HepG2 (cell line): ENCODE data around the gene NACC2. TPM values are rescaled to one million over a fixed set of nuclear protein-coding genes. Genes with fewer than 3 reads are reported as not detected.
A peak's percentile ranks its signal among the peaks of the same experiment; 100 is the strongest.

Experiments used
- ARNT ChIP-seq: fragments of 450-650 bp; IDR thresholded peaks from 2 replicates; pipeline ENCODE4 v1.6.1; 2017
- GZF1 ChIP-seq: sonication (generic); formaldehyde crosslinking; IDR thresholded peaks from 2 replicates; pipeline ENCODE4 v1.5.1; 2020; ENCODE audit warnings: mild to moderate bottlenecking, missing genetic modification reagents
- SIN3A ChIP-seq: IDR thresholded peaks from 2 replicates; pipeline ENCODE4 v1.6.1; 2011; ENCODE audit warnings: low read depth, mild to moderate bottlenecking, control low read depth, low read length, borderline replicate concordance
- SRY ChIP-seq: sonication (generic); formaldehyde crosslinking; IDR thresholded peaks from 2 replicates; pipeline ENCODE4 v1.8.0; 2022; ENCODE audit warnings: mild to moderate bottlenecking, missing genetic modification reagents
- ZNF17 ChIP-seq: sonication (generic); formaldehyde crosslinking; IDR thresholded peaks from 2 replicates; pipeline ENCODE4 v1.5.0; 2020; ENCODE audit warnings: mild to moderate bottlenecking, missing genetic modification reagents
- ZNF256 ChIP-seq: sonication (generic); formaldehyde crosslinking; conservative IDR thresholded peaks from 2 replicates; pipeline ENCODE4 v1.4.0; 2020; ENCODE audit warnings: missing genetic modification reagents
- ZNF34 ChIP-seq: sonication (generic); formaldehyde crosslinking; IDR thresholded peaks from 2 replicates; pipeline ENCODE4 v1.4.0; 2020; ENCODE audit warnings: mild to moderate bottlenecking, missing genetic modification reagents, borderline replicate concordance
- ZNF816 ChIP-seq: sonication (generic); formaldehyde crosslinking; IDR thresholded peaks from 2 replicates; pipeline ENCODE4 v1.8.0; 2022; ENCODE audit warnings: missing genetic modification reagents, mild to moderate bottlenecking, borderline replicate concordance
- polyA plus RNA-seq, 8 experiments: library from polyadenylated mRNA; depleted of rRNA in 3 of 8; stranded (reverse) in 7 of 8; unstranded in 1 of 8; fragments of >200 nt; fragmentation: Illumina TruSeq in 4 of 8; extraction: Trizol in 4 of 8; gene quantifications; 2 replicates each; pipeline versions ENCODE4 v1.2.1 to v1.2.3, GENCODE V29; 2011 to 2016; ENCODE audit warnings: low read depth in 4 of 8, missing spikeins in 1 of 8, mixed read lengths in 1 of 8; ENCODE audit not compliant: insufficient read depth in 1 of 8
- total RNA-seq, 5 experiments: library from RNA; depleted of rRNA; stranded (reverse); fragments of >200 nt; fragmentation: Illumina TruSeq; extraction: Trizol; gene quantifications; 2 replicates each; pipeline ENCODE4 v1.2.3, GENCODE V29; 2016; ENCODE audit warnings: low read depth in 1 of 5
- TF ChIP-seq, protein P1 (sequence below): sonication (generic); formaldehyde crosslinking; IDR thresholded peaks from 2 replicates; pipeline ENCODE4 v1.4.0; 2020; ENCODE audit warnings: missing genetic modification reagents
- TF ChIP-seq, protein P2 (sequence below): sonication (generic); formaldehyde crosslinking; IDR thresholded peaks from 2 replicates; pipeline ENCODE4 v1.5.0; 2020; ENCODE audit warnings: mild to moderate bottlenecking, missing genetic modification reagents, borderline replicate concordance
- TF ChIP-seq, protein P3 (sequence below): sonication (generic); formaldehyde crosslinking; IDR thresholded peaks from 2 replicates; pipeline ENCODE4 v1.8.0; 2022; ENCODE audit warnings: mild to moderate bottlenecking, missing genetic modification reagents
- TF ChIP-seq, protein P4 (sequence below), 2 experiments: sonication (generic) in 1 of 2; formaldehyde crosslinking in 1 of 2; IDR thresholded peaks; 2 replicates each; pipeline versions ENCODE4 v1.4.0 to v1.6.1; 2018 to 2020; ENCODE audit warnings: missing genetic modification reagents in 2 of 2, borderline replicate concordance in 1 of 2, low read depth in 1 of 2, mild to moderate bottlenecking in 1 of 2, missing biosample characterization in 1 of 2
- TF ChIP-seq, protein P5 (sequence below): sonication (generic); formaldehyde crosslinking; IDR thresholded peaks from 2 replicates; pipeline ENCODE4 v1.5.1; 2020; ENCODE audit warnings: missing genetic modification reagents, mild to moderate bottlenecking, borderline replicate concordance

The NACC2 gene
- total and polyA plus RNA-seq, 2 of the 13 experiments (the other 11 are each of a cell fraction or from before 2014, with no cell fraction given) = 5.9 to 12.3 TPM

DNA sequence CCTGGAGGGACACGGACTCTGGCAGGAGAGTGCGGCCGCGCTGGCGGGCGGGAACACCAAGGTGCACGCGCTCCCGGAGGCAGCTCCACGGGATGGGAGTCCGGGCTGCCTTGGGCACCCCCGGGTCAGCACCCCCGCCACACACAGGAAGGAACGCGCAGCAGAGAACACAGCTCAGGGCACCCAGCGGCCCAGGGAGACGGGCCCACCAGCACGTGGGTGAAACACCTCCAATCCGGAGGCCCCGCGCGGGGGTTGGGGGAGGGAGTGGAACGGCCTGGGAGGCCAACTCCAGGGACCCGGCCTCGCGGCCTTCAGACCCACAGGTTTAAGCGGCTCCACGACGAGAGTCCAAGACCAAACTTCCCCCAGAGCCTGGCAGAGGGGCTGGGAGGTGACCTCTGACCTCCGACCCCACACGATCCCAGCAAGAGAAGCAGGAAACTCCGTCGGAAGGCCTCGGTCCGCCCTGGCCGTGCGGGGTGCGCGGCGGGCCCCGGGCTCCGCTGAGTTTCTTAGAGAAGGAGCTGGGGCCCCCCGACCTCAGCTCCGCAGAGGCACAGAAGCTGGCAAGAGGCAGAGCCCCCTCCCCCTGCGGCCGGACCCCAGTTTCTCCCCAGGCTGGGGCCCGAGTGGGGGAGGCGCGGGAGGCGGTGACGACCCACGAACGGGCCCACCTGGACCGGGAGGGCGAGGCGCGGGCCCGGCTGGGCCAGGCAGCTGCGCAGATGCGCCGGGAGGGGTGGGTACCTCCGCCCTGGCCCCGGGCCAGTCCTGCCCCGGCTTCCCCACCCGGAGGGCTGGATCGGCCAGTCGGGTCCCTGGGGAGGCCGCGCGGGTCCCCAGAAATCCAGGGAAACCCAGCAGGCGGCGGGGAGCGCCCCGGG lies 851 bp downstream of the NACC2 start (continued):
- TF ChIP-seq, protein P1, sequence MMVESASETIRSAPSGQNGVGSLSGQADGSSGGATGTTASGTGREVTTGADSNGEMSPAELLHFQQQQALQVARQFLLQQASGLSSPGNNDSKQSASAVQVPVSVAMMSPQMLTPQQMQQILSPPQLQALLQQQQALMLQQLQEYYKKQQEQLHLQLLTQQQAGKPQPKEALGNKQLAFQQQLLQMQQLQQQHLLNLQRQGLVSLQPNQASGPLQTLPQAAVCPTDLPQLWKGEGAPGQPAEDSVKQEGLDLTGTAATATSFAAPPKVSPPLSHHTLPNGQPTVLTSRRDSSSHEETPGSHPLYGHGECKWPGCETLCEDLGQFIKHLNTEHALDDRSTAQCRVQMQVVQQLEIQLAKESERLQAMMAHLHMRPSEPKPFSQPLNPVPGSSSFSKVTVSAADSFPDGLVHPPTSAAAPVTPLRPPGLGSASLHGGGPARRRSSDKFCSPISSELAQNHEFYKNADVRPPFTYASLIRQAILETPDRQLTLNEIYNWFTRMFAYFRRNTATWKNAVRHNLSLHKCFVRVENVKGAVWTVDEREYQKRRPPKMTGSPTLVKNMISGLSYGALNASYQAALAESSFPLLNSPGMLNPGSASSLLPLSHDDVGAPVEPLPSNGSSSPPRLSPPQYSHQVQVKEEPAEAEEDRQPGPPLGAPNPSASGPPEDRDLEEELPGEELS = no peak; the same call in 1 of the 2 replicates
- TF ChIP-seq ZNF816 (CRISPR knock-in tag) (0 out of 2 replicates have a peak, but pooled peaks have one; percentile 41), SRY (CRISPR knock-in tag) (peak; percentile 43; the same call in 1 of the 2 replicates), ZNF17 (CRISPR knock-in tag) (no peak), SIN3A (peak; percentile 58; the same call in 1 of the 2 replicates), ZNF34 (CRISPR knock-in tag) (no peak), GZF1 (CRISPR knock-in tag) (no peak), ARNT (no peak), ZNF256 (CRISPR knock-in tag) (0 out of 2 replicates have a peak, but pooled peaks have one; percentile 40)
- TF ChIP-seq, protein P2, sequence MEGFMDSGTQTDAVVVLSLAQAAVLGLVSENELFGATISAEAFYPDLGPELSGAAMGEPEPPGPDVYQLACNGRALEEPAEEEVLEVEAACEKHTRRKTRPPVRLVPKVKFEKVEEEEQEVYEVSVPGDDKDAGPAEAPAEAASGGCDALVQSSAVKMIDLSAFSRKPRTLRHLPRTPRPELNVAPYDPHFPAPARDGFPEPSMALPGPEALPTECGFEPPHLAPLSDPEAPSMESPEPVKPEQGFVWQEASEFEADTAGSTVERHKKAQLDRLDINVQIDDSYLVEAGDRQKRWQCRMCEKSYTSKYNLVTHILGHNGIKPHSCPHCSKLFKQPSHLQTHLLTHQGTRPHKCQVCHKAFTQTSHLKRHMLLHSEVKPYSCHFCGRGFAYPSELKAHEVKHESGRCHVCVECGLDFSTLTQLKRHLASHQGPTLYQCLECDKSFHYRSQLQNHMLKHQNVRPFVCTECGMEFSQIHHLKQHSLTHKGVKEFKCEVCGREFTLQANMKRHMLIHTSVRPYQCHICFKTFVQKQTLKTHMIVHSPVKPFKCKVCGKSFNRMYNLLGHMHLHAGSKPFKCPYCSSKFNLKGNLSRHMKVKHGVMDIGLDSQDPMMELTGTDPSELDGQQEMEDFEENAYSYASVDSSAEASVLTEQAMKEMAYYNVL (CRISPR knock-in tag) = no peak
- TF ChIP-seq, protein P3, sequence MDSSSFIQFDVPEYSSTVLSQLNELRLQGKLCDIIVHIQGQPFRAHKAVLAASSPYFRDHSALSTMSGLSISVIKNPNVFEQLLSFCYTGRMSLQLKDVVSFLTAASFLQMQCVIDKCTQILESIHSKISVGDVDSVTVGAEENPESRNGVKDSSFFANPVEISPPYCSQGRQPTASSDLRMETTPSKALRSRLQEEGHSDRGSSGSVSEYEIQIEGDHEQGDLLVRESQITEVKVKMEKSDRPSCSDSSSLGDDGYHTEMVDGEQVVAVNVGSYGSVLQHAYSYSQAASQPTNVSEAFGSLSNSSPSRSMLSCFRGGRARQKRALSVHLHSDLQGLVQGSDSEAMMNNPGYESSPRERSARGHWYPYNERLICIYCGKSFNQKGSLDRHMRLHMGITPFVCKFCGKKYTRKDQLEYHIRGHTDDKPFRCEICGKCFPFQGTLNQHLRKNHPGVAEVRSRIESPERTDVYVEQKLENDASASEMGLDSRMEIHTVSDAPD (CRISPR knock-in tag) = no peak; the same call in 1 of the 2 replicates
- TF ChIP-seq, protein P4, sequence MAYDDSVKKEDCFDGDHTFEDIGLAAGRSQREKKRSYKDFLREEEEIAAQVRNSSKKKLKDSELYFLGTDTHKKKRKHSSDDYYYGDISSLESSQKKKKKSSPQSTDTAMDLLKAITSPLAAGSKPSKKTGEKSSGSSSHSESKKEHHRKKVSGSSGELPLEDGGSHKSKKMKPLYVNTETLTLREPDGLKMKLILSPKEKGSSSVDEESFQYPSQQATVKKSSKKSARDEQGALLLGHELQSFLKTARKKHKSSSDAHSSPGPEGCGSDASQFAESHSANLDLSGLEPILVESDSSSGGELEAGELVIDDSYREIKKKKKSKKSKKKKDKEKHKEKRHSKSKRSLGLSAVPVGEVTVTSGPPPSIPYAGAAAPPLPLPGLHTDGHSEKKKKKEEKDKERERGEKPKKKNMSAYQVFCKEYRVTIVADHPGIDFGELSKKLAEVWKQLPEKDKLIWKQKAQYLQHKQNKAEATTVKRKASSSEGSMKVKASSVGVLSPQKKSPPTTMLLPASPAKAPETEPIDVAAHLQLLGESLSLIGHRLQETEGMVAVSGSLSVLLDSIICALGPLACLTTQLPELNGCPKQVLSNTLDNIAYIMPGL (CRISPR knock-in tag; IDR thresholded peaks at IDR 0.05; ENCODE audit: borderline replicate concordance in 1 of 2, low read depth in 1 of 2) = peak; percentile 49 to 50; a peak in 3 of 4 replicates
- TF ChIP-seq, protein P5, sequence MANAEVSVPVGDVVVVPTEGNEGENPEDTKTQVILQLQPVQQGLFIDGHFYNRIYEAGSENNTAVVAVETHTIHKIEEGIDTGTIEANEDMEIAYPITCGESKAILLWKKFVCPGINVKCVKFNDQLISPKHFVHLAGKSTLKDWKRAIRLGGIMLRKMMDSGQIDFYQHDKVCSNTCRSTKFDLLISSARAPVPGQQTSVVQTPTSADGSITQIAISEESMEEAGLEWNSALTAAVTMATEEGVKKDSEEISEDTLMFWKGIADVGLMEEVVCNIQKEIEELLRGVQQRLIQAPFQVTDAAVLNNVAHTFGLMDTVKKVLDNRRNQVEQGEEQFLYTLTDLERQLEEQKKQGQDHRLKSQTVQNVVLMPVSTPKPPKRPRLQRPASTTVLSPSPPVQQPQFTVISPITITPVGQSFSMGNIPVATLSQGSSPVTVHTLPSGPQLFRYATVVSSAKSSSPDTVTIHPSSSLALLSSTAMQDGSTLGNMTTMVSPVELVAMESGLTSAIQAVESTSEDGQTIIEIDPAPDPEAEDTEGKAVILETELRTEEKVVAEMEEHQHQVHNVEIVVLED = peak; percentile 27; the same call in 1 of the 2 replicates
